Activated naive CD4-positive, alpha-beta T cell treated with anti-CD3 and anti-CD28 coated beads, Interleukin-2, amount 50 U/mL, for 24 hours (primary cell): ENCODE data around the gene PTPRD.
"Not testable (repeated sequence)": the region's sequence is repeated elsewhere in the genome, so short reads cannot be mapped to it uniquely, and the experiment has no call there.

Experiments
- H3K27ac Mint-ChIP-seq: one replicate; pipeline ENCODE4 v1.8.0; 2021; ENCODE audit warnings: mild to moderate bottlenecking, mixed read lengths
- H3K27me3 Mint-ChIP-seq: one replicate; pipeline ENCODE4 v1.8.0; 2021; ENCODE audit warnings: mixed read lengths
- H3K36me3 Mint-ChIP-seq: one replicate; pipeline ENCODE4 v1.8.0; 2021; ENCODE audit warnings: mixed read lengths
- H3K4me1 Mint-ChIP-seq: one replicate; pipeline ENCODE4 v1.8.0; 2021; ENCODE audit warnings: mixed read lengths
- H3K4me3 Mint-ChIP-seq: one replicate; pipeline ENCODE4 v1.8.0; 2021; ENCODE audit warnings: mild to moderate bottlenecking, mixed read lengths
- H3K9me3 Mint-ChIP-seq: one replicate; pipeline ENCODE4 v1.8.0; 2021; ENCODE audit warnings: mixed read lengths

PTPRD gene

GRCh38 chr9:9326749-9327148, 1286.1 kb downstream of the PTPRD start:
- Mint-ChIP-seq H3K4me3 (no peak overlapping the region), H3K4me1 (no peaks in the 10 kb centered on the region), H3K9me3 (no peaks in the 10 kb centered on the region), H3K36me3 (no peaks in the 10 kb centered on the region), H3K27me3 (no peaks in the 10 kb centered on the region), H3K27ac (no peak overlapping the region)

- Mint-ChIP-seq H3K36me3 (no peaks in the 10 kb centered on the region), H3K27me3 (no peaks in the 10 kb centered on the region), H3K27ac (no peak overlapping the region), H3K4me1 (no peaks in the 10 kb centered on the region), H3K4me3 (no peak overlapping the region), H3K9me3 (peaks cover 4% of the 10 kb centered on the region)
Measured at GRCh38 chr9:9319007-9319406, 1293.8 kb downstream of the PTPRD start.

- not testable (repeated sequence) for H3K27ac Mint-ChIP-seq, H3K4me1 Mint-ChIP-seq, H3K4me3 Mint-ChIP-seq, H3K9me3 Mint-ChIP-seq, H3K36me3 Mint-ChIP-seq, H3K27me3 Mint-ChIP-seq
Measured at GRCh38 chr9:9310743-9311142, 1302.1 kb downstream of the PTPRD start.

- H3K4me3 Mint-ChIP-seq, result no peak overlapping the region
Measured at GRCh38 chr9:9305600-9305999, 1307.2 kb downstream of the PTPRD start.

GRCh38 chr9:9299134-9299533, 1313.7 kb downstream of the PTPRD start:
- Mint-ChIP-seq H3K36me3 (no peaks in the 10 kb centered on the region), H3K9me3 (no peaks in the 10 kb centered on the region), H3K4me1 (no peaks in the 10 kb centered on the region), H3K27me3 (no peaks in the 10 kb centered on the region), H3K27ac (no peak overlapping the region), H3K4me3 (no peak overlapping the region)

More at GRCh38 chr9:9305600-9305999, 1307.2 kb downstream of the PTPRD start:
- no peaks in the 10 kb centered on the region for H3K4me1 Mint-ChIP-seq
- no peaks in the 10 kb centered on the region for H3K36me3 Mint-ChIP-seq
- H3K27ac Mint-ChIP-seq, result no peak overlapping the region
- H3K9me3 Mint-ChIP-seq, result no peaks in the 10 kb centered on the region
- no peaks in the 10 kb centered on the region for H3K27me3 Mint-ChIP-seq

- H3K27ac Mint-ChIP-seq, result no peak overlapping the region
- H3K27me3 Mint-ChIP-seq, result no peaks in the 10 kb centered on the region
- no peaks in the 10 kb centered on the region for H3K36me3 Mint-ChIP-seq
- no peaks in the 10 kb centered on the region for H3K9me3 Mint-ChIP-seq
- no peaks in the 10 kb centered on the region for H3K4me1 Mint-ChIP-seq
- no peak overlapping the region for H3K4me3 Mint-ChIP-seq
Measured at GRCh38 chr9:9286001-9286400, 1326.8 kb downstream of the PTPRD start.

GRCh38 chr9:9284201-9284600, 1328.6 kb downstream of the PTPRD start:
- H3K36me3 Mint-ChIP-seq, result no peaks in the 10 kb centered on the region
- no peaks in the 10 kb centered on the region for H3K9me3 Mint-ChIP-seq
- no peak overlapping the region for H3K4me3 Mint-ChIP-seq
- no peaks in the 10 kb centered on the region for H3K4me1 Mint-ChIP-seq
- no peak overlapping the region for H3K27ac Mint-ChIP-seq
- H3K27me3 Mint-ChIP-seq, result no peaks in the 10 kb centered on the region

GRCh38 chr9:9283159-9283986, 1329.4 kb downstream of the PTPRD start:
- H3K36me3 Mint-ChIP-seq, result no peaks in the 10 kb centered on the region
- no peaks in the 10 kb centered on the region for H3K4me1 Mint-ChIP-seq
- H3K27me3 Mint-ChIP-seq, result no peaks in the 10 kb centered on the region
- H3K27ac Mint-ChIP-seq, result no peak overlapping the region
- H3K9me3 Mint-ChIP-seq, result no peaks in the 10 kb centered on the region
- H3K4me3 Mint-ChIP-seq, result no peak overlapping the region

GRCh38 chr9:9275601-9276000, 1337.2 kb downstream of the PTPRD start:
- H3K36me3 Mint-ChIP-seq, result no peaks in the 10 kb centered on the region
- H3K27ac Mint-ChIP-seq, result no peak overlapping the region
- H3K9me3 Mint-ChIP-seq, result no peaks in the 10 kb centered on the region
- H3K4me1 Mint-ChIP-seq, result no peaks in the 10 kb centered on the region
- no peak overlapping the region for H3K4me3 Mint-ChIP-seq
- no peaks in the 10 kb centered on the region for H3K27me3 Mint-ChIP-seq

GRCh38 chr9:9257999-9258498, 1354.8 kb downstream of the PTPRD start:
- Mint-ChIP-seq H3K4me1 (no peaks in the 10 kb centered on the region), H3K36me3 (no peaks in the 10 kb centered on the region), H3K4me3 (no peak overlapping the region), H3K27me3 (no peaks in the 10 kb centered on the region), H3K9me3 (peaks cover 10% of the 10 kb centered on the region), H3K27ac (no peak overlapping the region)

GRCh38 chr9:9246726-9247125, 1366.1 kb downstream of the PTPRD start:
- H3K27me3 Mint-ChIP-seq, result no peaks in the 10 kb centered on the region
- H3K4me1 Mint-ChIP-seq, result no peaks in the 10 kb centered on the region
- no peak overlapping the region for H3K4me3 Mint-ChIP-seq
- H3K9me3 Mint-ChIP-seq, result peaks cover 6% of the 10 kb centered on the region
- no peaks in the 10 kb centered on the region for H3K36me3 Mint-ChIP-seq
- no peak overlapping the region for H3K27ac Mint-ChIP-seq

- Mint-ChIP-seq H3K4me3 (no peak overlapping the region), H3K27ac (no peak overlapping the region), H3K4me1 (no peaks in the 10 kb centered on the region), H3K9me3 (peaks cover 19% of the 10 kb centered on the region), H3K27me3 (no peaks in the 10 kb centered on the region), H3K36me3 (no peaks in the 10 kb centered on the region)
Measured at GRCh38 chr9:9231946-9232345, 1380.9 kb downstream of the PTPRD start.

GRCh38 chr9:9229269-9229668, 1383.5 kb downstream of the PTPRD start:
- H3K27me3 Mint-ChIP-seq, result no peaks in the 10 kb centered on the region
- H3K4me3 Mint-ChIP-seq, result no peak overlapping the region
- H3K36me3 Mint-ChIP-seq, result no peaks in the 10 kb centered on the region
- no peak overlapping the region for H3K27ac Mint-ChIP-seq
- peaks cover 12% of the 10 kb centered on the region for H3K9me3 Mint-ChIP-seq
- no peaks in the 10 kb centered on the region for H3K4me1 Mint-ChIP-seq

- no peaks in the 10 kb centered on the region for H3K27me3 Mint-ChIP-seq
- H3K4me3 Mint-ChIP-seq, result no peak overlapping the region
- H3K27ac Mint-ChIP-seq, result no peak overlapping the region
- H3K4me1 Mint-ChIP-seq, result no peaks in the 10 kb centered on the region
- no peaks in the 10 kb centered on the region for H3K9me3 Mint-ChIP-seq
- H3K36me3 Mint-ChIP-seq, result no peaks in the 10 kb centered on the region
Measured at GRCh38 chr9:9223175-9223574, 1389.6 kb downstream of the PTPRD start.

GRCh38 chr9:9222730-9223129, 1390.1 kb downstream of the PTPRD start:
- Mint-ChIP-seq H3K9me3 (no peaks in the 10 kb centered on the region), H3K4me1 (no peaks in the 10 kb centered on the region), H3K36me3 (no peaks in the 10 kb centered on the region), H3K27ac (no peak overlapping the region), H3K4me3 (no peak overlapping the region), H3K27me3 (no peaks in the 10 kb centered on the region)

- H3K27me3 Mint-ChIP-seq, result no peaks in the 10 kb centered on the region
- no peak overlapping the region for H3K27ac Mint-ChIP-seq
- no peaks in the 10 kb centered on the region for H3K9me3 Mint-ChIP-seq
- H3K4me1 Mint-ChIP-seq, result no peaks in the 10 kb centered on the region
- H3K36me3 Mint-ChIP-seq, result no peaks in the 10 kb centered on the region
- H3K4me3 Mint-ChIP-seq, result no peak overlapping the region
Measured at GRCh38 chr9:9216934-9217333, 1395.9 kb downstream of the PTPRD start.

GRCh38 chr9:9215050-9215449, 1397.8 kb downstream of the PTPRD start:
- Mint-ChIP-seq H3K36me3 (no peaks in the 10 kb centered on the region), H3K27me3 (no peaks in the 10 kb centered on the region), H3K27ac (no peak overlapping the region), H3K9me3 (no peaks in the 10 kb centered on the region), H3K4me1 (no peaks in the 10 kb centered on the region), H3K4me3 (no peak overlapping the region)
